Neutrophil (primary cell): ENCODE measurements around the gene FBXW11.

Experiments
- H3K27ac ChIP-seq: fragments of 200-600 bp; sonication (generic); 2 replicates; pipeline ENCODE4 v1.5.1; 2016; ENCODE audit warnings: mild to moderate bottlenecking, moderate library complexity
- H3K27me3 ChIP-seq: fragments of 200-600 bp; sonication (generic); 2 replicates; pipeline ENCODE4 v1.6.0; 2016; ENCODE audit warnings: mild to moderate bottlenecking
- H3K36me3 ChIP-seq: fragments of 200-600 bp; sonication (generic); 2 replicates; pipeline ENCODE4 v1.5.1; 2017
- H3K4me1 ChIP-seq, 2 experiments: fragments of 200-600 bp in 1 of 2; sonication (generic) in 1 of 2; 1 replicate in 1 of 2; 2 replicates in 1 of 2; pipeline versions ENCODE4 v1.5.1 to v1.6.1; 2013 to 2016; ENCODE audit warnings: low read depth in 1 of 2, low read length in 1 of 2, mild to moderate bottlenecking in 1 of 2, moderate library complexity in 1 of 2; ENCODE audit not compliant: control insufficient read depth in 1 of 2, insufficient read depth in 1 of 2
- H3K4me3 ChIP-seq, 2 experiments: fragments of 200-600 bp in 1 of 2; sonication (generic) in 1 of 2; 1 replicate in 1 of 2; 2 replicates in 1 of 2; pipeline ENCODE4 v1.5.1; 2013 to 2016; ENCODE audit warnings: low read depth in 1 of 2, low read length in 1 of 2, mild to moderate bottlenecking in 1 of 2, moderate library complexity in 1 of 2
- H3K9me3 ChIP-seq: fragments of 200-600 bp; sonication (generic); 2 replicates; pipeline ENCODE4 v1.5.1; 2016
- TF ChIP-seq, protein P1 (sequence below): fragments of 200-600 bp; sonication (generic); IDR thresholded peaks from 2 replicates; pipeline ENCODE4 v1.5.1; 2016; ENCODE audit warnings: antibody characterized with exemption

Gene FBXW11

GRCh38 chr5:172015346-172015745, 8.9 kb upstream of the FBXW11 start:
- Histone ChIP-seq H3K27ac (no peak overlapping the region), H3K36me3 (no peaks in the 10 kb centered on the region), H3K9me3 (no peaks in the 10 kb centered on the region), H3K4me1 (no peaks in the 10 kb centered on the region), H3K4me3 (no peak overlapping the region), H3K27me3 (no peaks in the 10 kb centered on the region)
- TF ChIP-seq, protein P1, sequence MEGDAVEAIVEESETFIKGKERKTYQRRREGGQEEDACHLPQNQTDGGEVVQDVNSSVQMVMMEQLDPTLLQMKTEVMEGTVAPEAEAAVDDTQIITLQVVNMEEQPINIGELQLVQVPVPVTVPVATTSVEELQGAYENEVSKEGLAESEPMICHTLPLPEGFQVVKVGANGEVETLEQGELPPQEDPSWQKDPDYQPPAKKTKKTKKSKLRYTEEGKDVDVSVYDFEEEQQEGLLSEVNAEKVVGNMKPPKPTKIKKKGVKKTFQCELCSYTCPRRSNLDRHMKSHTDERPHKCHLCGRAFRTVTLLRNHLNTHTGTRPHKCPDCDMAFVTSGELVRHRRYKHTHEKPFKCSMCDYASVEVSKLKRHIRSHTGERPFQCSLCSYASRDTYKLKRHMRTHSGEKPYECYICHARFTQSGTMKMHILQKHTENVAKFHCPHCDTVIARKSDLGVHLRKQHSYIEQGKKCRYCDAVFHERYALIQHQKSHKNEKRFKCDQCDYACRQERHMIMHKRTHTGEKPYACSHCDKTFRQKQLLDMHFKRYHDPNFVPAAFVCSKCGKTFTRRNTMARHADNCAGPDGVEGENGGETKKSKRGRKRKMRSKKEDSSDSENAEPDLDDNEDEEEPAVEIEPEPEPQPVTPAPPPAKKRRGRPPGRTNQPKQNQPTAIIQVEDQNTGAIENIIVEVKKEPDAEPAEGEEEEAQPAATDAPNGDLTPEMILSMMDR, result no peak

- no peaks in the 10 kb centered on the region for H3K9me3 ChIP-seq
- TF ChIP-seq, protein P1, result no peak
- H3K4me1 ChIP-seq, result peaks cover 17 to 19% of the 10 kb centered on the region in 2 experiments
- no peak overlapping the region for H3K4me3 ChIP-seq
- no peaks in the 10 kb centered on the region for H3K36me3 ChIP-seq
- H3K27ac ChIP-seq, result no peak overlapping the region
- no peaks in the 10 kb centered on the region for H3K27me3 ChIP-seq
These were observed 3.8 kb upstream of the FBXW11 start for GRCh38 chr5:172010278-172010677.

DNA sequence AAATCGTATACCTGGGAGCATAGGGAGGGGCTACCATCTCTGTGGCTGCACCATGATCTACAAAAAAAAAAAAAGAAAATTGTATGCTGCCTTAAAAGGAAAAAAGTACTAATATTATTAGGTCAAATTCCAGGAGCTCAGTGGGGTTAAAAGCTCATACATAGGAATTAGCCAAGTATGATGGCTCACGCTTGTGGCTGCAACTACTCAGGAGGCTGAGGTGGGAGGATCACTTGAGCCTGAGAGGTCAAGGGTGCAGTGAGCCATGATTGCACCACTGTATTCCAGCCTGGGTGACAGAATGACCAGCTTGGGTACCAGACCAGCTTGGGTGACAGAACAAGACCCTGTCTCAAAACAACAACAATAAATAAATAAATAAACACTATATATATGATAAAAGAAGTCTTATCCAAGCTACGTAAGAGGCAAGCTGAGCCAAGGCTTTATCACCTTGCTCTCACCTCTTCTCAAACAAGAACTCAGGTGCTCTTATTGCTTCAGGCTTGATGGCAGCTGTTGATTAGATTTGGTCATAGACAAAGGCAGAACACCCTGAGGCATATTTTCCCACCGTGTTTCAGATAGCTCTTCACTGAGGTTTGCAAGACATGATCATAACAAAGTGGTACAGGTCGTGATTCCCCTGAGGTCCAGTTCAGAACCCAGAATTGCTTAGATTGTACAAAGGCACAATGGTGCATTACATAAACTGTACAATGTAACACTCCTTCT, 3.3 kb upstream of the FBXW11 start:
- TF ChIP-seq, protein P1, result no peak

DNA sequence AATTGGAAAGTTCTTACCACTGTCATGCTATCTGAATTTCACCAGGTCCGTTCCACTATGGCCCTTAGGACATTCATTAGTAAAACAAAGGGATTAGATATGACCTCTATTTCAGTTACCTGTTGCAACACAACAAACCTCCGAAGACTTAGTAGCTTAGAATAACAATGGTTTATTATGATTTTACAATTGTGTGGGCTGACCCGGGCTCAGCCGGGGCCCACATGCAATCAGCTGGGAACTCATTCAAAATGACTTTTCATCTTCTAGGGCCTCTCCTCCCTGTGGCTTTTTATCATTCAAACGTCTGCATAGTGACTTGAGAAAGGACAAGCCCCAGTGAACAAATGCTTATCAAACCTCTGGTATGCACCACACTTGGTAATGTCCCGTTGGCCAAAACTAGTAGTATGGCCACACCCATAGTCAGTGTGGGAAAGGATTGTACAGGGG, 2.3 kb upstream of the FBXW11 start:
- H3K9me3 ChIP-seq, result no peaks in the 10 kb centered on the region
- no peaks in the 10 kb centered on the region for H3K27me3 ChIP-seq
- H3K36me3 ChIP-seq, result no peaks in the 10 kb centered on the region
- H3K4me3 ChIP-seq, result no peak overlapping the region
- H3K4me1 ChIP-seq, result peaks cover 30 to 34% of the 10 kb centered on the region in 2 experiments
- TF ChIP-seq, protein P1, result no peak
- no peak overlapping the region for H3K27ac ChIP-seq

More for the DNA sequence above, 3.3 kb upstream of the FBXW11 start:
- Histone ChIP-seq H3K36me3 (no peaks in the 10 kb centered on the region), H3K4me1 (peaks cover 22 to 25% of the 10 kb centered on the region in 2 experiments), H3K4me3 (no peak overlapping the region), H3K9me3 (no peaks in the 10 kb centered on the region), H3K27me3 (no peaks in the 10 kb centered on the region), H3K27ac (no peak overlapping the region)

- no peaks in the 10 kb centered on the region for H3K27me3 ChIP-seq
- H3K36me3 ChIP-seq, result no peaks in the 10 kb centered on the region
- no peak overlapping the region for H3K27ac ChIP-seq
- H3K4me1 ChIP-seq, result peaks cover 34 to 39% of the 10 kb centered on the region in 2 experiments
- TF ChIP-seq, protein P1, result no peak
- H3K9me3 ChIP-seq, result no peaks in the 10 kb centered on the region
- no peak overlapping the region for H3K4me3 ChIP-seq
These were observed 1.6 kb upstream of the FBXW11 start for GRCh38 chr5:172008111-172008455.
